OCI-M2 (cell line): Measurements from ENCODE around the gene MAST4.
"Not testable (repeated sequence)": the region's sequence is repeated elsewhere in the genome, so short reads cannot be mapped to it uniquely, and the experiment has no call there.

ENCODE experiments used
- DNase-seq: peaks from one replicate; lab custom pipeline; 2025; ENCODE audit not compliant: unreplicated experiment; lab: John Stamatoyannopoulos, UW

Gene MAST4

DNA sequence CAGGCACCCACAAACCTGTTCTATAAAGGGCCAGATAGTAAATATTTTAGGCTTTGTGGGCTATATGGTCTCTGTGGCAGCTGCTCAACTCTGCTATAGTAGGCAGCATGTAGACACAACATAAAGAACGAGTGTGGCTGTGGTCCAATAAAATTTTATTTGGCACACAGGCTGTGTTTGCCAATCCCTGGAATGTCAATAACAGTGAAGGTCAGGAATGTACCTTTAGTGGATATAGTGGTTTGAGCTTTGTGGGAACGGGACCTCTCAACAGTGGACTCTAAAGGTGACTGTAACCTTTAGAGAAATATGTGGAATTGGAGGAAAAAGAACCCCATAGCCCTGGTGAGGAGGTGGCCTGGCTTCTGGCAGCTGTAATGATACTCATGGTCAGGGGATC, 145.2 kb downstream of the MAST4 start:
- DNase-seq: no peak

DNA sequence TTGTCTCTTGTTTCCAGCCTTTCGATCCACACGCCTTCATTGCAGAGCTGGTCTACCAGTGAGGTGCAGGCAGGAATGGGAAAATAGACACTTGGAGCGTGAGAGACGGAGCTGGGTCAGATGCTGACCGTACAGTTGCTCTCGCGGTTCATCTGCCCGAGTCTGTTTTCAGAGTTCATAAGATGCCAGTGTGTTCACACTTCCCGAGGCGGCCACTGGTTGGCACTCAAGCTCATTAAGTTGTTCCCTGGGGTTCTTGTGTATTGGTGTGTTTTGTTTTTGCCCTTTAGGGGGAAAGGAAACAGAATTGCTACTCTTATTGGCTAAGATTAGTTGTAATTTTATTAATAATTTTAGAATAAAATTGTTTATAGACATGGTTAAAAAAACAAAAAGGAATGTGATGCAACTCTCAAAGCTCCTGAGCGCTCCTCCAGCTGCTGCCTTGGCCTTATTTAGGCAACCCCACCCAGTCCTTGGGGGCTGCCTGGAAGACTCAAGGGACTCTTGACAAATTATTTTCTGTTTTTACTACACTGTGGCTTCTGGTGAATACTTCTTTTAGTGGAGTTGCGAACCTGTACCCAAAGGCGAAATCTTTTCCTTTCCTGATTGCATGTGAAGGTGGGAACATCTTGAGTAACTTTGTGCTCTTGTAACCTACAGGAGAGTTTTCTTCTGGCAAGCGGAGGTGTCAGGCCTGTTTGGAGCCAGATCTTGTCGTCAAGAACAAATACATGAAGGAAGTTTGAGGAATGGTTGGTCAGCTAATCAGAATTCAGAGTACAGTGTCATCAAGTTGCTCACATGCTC, 146.1 kb downstream of the MAST4 start:
- DNase-seq: no peak

GRCh38 chr5:66742896-66743247, 146.7 kb downstream of the MAST4 start:
- DNase-seq: no peak

GRCh38 chr5:66743344-66743743, 147.2 kb downstream of the MAST4 start:
- no peak for DNase-seq

DNA sequence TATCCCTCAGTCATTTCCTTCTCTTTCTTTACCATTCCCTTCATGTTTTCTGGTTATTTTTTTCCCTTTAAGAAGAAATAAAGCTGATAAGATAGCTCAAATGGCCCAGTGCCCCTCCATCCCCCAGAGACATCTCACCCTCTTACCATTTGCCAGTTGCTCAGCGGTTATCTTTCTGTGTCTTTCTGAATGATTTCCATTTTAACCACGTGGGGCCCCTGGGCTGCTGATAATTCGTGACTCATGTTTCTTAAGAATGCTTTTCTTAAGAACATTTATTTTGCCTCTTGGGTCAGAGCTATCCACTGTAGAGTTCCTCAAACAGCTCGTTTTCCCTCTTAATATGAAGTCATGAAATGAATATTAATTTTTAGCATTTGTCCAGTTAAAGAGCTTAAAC, 147.8 kb downstream of the MAST4 start:
- peak; percentile 15 for DNase-seq

DNA sequence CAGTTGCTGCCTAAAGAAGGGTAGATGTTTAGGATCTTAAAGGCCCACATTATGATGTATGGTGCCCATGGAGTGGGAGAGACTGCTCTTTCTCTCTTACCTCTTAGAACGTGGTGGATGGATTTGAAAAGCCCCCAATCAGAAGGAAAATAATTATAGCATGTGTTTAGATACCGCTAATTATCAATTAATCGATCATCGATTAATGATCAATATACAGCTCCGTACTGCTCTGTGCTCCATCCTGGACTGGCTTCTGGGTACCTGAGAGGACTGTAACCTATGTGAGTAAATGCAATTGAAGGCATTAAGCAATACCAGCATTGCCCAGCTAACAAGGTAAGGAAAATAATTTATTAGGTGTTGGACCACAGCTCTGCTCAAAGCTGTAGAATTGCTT, 149.1 kb downstream of the MAST4 start:
- no peak for DNase-seq

- DNase-seq: no peak
Observed at GRCh38 chr5:66747607-66748006, 151.4 kb downstream of the MAST4 start.

DNA sequence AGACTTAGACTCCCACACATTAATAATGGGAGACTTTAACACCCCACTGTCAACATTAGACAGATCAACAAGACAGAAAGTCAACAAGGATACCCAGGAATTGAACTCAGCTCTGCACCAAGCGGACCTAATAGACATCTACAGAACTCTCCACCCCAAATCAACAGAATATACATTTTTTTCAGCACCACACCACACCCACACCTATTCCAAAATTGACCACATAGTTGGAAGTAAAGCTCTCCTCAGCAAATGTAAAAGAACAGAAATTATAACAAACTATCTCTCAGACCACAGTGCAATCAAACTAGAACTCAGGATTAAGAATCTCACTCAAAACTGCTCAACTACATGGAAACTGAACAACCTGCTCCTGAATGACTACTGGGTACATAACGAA, 156.5 kb downstream of the MAST4 start:
- not testable (repeated sequence) for DNase-seq

- DNase-seq: peak; percentile 23
Observed at GRCh38 chr5:66757219-66757833, 161.1 kb downstream of the MAST4 start.

DNA sequence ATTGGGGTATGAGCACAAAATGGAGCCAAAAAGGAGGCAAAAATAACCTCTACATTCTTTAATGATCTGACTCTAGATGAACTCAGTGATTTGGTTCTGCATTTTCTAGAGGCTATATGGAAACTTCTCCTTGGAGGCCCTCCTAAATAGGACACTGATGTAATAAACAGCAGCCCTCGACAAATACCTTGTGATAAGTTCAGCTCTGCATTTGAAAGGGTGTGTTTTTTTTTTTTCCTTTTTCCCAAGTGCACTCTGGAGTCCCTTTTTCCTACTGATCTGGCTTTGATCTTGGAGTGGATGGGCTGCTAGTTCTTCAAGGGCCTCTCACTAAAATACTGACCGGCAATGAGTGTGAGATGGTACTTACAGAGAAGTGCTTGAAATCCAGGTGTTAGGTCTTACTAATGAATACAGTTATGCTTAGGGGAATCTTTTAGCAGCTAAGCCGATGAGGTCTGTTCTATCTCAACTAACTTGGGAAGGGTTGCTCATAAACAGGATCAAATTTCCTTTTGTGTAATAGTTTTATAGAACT, 161.7 kb downstream of the MAST4 start:
- DNase-seq: no peak

- DNase-seq: no peak
Observed at GRCh38 chr5:66769030-66769733, 173.0 kb downstream of the MAST4 start.

DNA sequence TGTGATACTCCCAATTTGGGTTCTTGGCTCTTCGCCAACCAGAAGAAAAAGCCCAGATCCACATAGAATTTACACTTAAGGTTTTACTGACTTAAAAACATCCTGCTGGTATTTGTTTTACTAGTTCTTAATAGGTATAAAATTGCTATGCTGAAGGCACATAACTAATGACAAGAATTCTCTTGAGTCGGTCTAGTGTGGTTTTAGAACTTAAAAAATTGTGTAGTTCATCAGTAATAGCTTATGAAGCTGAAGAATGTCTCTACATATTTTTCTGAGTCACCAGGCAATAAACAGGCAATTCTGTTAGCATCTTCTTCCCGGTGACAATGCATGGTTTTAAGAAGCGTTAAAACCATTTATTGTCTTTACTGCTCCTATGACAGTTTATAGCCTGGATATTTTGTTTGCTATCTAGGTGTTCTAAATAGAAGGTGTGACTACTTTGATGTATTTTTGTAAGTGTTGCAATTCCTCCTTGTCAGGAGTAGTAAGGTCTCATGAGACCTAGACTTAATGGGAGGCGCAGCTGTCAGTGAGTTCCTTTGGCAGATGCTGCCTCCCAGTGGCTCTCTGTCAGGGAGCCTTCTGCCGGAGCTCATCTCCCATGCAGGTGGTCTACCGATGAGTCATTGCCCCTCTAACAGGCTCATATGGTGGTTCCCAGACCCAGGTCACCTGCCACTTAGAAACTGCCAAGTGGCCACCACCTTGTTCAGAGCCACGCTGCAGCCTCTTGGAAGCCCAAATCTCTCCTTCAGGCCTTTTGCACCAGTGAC, 173.8 kb downstream of the MAST4 start:
- DNase-seq: no peak

DNA sequence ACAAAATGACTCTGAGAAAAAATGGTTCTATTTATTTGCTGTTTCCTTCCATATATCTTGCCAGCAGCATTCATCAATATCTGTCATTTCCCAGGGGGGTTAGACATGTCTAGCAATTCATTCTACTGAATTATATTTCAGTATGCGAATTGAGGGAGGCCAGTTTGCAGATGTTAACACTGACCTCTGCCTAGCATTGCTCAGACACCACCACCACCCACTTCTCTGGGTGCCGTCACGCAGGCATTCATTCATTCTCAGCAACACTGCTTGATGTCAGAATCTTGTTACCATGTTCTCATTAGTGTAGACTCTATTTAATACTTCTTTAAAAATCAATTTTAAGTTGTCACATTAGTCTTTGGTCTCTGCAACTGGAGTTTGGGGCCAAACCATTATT, 181.7 kb downstream of the MAST4 start:
- DNase-seq: no peak

DNA sequence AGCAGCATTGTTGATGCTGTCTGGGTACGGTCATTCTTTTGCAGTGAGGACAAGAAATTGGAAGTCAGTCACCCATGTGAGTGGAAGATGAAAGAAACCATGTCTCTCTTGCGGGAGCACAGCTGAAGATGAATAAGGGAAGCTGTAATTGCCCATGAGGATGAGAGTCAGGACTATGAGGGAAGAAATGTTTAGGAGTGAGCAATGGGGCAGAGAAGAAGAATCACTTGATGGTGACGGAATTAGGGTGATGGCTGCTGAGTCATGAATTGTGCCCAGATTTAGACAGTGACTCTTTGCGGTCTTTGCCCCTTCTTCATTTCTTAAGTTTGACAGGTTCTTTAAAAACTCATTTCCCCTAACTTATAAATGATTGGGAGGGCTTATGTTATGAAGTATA, 183.3 kb downstream of the MAST4 start:
- DNase-seq: no peak

GRCh38 chr5:66788556-66788955, 192.4 kb downstream of the MAST4 start:
- no peak for DNase-seq

DNA sequence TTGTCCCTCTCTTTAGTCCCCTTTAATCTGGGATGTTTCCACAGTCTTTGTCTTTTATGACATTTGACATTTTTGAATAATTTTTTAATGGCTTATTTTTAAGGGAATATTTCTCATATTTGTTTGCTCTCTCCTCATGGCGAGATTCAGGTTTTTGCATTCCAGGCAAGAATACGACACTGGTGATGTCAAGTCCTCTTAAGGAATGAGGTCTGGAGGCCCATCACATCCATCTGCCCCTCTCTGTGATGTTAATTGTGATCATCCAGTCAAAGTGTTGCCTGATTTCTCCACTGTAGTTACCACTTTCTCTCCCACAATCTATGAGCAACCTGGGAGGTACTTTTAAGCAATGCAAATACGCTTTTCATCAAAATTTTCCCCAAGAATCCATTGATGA, 193.2 kb downstream of the MAST4 start:
- DNase-seq: no peak

- no peak for DNase-seq
Observed at GRCh38 chr5:66793049-66793448, 196.9 kb downstream of the MAST4 start.

DNA sequence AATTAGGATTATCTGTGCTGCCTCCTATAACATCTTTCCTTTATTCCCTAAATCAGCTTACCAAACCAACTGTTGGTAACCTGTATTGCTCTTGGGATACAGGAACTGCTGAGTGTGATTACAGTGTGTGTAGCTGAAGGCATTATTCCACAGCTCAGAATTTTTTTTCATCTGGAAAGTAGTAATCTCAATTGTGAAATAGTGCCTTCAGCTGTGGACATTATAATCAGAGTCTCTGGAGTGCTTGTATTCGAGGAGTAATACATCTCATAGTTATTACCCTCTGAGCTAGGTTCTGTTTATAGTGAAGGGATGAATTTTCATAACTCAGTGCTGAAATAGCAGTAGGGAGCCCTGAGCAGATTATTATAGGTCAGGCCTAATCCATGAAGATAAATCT, 199.5 kb downstream of the MAST4 start:
- no peak for DNase-seq

GRCh38 chr5:66796305-66797292, 200.4 kb downstream of the MAST4 start:
- no peak for DNase-seq

DNA sequence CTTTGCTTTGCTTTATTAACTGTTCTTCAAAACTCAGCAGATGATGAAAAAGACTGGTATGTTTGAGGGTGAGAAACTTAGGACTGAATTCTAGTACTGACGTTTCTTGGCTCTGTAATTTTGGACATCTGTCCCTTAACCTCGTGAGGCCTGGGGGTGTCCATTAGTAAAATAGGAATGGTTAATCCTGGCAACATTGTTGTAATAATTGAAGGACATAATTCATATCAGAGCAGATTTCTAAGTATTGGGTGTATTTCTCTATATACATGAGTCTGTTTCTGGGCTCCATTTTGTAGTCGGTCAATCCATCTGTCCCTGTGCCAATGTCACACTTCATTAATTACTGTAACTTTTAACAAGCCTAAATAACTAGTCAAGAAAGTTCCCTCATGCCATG, 206.7 kb downstream of the MAST4 start:
- DNase-seq: no peak
